ENCODE measurements around the gene KCNMA1. TPM values are rescaled to one million over a fixed set of nuclear protein-coding genes. Genes with fewer than 3 reads are reported as not detected.

Gene KCNMA1
- total RNA-seq, 1 donor from 2014 or later, result 0.17 TPM

DNA sequence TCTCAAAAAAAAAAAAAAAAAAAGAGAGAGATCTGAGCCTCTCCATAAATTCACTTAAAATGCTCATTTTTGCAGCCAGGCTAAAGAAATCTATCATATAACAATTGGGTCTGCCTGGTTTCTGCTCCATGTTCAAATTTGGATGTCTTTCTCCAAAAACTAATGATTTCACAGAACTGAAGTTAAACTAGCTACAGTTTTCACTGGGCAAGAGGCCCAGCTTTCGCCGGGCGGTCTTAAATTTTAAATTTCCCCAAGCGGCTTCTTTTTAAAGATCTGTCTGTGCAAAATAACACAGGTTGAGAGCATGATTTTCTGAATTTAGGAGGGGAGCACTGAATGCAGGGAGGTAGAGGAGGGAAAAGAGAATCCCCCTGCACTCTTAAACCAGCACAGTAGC lies 603.4 kb downstream of the KCNMA1 start:
- intact Hi-C loops (cut with micrococcal nuclease), result no loop called here

DNA sequence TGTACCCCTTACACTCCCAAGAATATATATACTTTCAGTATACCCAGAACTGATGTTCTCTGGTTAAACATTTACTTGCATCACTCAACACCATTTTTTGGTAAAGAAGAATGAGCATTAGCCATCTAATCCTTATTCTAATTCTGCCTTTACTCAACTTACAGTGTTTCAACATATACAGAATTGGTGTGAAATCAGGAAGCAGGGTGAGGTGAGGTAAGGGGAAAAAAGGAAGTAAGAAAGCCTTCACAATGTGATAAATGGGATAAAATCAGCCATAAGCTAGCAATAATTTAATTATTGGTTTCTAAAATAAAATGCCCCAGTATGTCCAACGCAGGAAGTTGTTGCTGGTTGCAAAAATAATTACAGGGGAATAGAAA lies 605.4 kb downstream of the KCNMA1 start:
- intact Hi-C loops (cut with micrococcal nuclease), result no loop called here

DNA sequence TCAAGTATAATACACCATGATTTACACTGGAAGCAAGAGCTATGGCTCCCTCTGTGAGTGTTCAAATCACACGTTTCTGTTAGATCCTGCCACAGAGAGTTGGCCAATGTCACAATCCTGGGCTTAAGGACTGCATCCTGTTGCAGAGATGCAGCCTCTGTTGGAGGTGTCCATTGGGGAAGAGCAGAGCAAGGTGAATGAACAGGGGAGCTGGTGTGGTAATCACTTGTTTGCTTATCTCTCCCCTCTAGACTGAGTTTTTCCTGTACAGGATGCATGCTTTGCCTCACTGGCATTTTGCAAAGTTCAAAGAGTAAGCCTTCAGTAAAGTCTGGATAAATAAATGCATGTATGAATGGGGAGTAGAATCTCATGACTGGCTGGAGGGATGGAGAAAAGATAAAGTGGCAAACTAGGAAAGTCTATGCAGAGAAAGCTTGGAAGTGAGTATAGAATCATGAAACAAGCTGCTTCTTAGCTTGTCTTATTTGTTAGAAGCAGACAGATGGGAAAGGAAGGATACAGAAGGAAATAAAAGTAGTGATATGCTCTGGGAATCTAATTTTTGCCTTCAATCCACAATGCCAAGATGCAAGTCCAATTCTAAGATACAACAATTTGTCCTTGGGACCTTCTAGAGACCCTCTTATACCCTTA lies 605.9 kb downstream of the KCNMA1 start:
- intact Hi-C loops (cut with micrococcal nuclease), result no loop called here

DNA sequence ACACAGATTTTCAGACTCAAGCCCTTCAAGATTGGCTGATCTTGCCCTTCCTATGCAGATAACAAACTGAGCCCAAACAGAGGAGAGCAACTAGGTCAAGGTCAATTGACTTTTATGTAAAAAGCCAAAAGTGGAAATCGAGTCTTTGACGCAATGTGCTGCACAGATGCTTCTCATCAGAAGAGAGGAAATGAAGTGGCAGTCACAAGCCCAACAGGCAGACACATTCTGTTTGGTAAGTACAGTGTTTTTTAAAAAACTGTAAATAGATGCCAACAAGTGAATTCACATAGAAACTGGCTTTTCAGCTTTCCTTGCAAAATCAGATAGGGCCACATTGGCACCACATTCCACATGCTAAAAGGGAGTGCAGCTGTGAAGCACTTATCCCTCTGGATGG lies 606.6 kb downstream of the KCNMA1 start:
- intact Hi-C loops (cut with micrococcal nuclease), result no loop called here

- intact Hi-C loops (cut with micrococcal nuclease), result no loop called here
These were observed 607.6 kb downstream of the KCNMA1 start for GRCh38 chr10:77029777-77030717.

GRCh38 chr10:77028042-77028441 lies 609.6 kb downstream of the KCNMA1 start:
- intact Hi-C loops (cut with micrococcal nuclease), result no loop called here

- intact Hi-C loops (cut with micrococcal nuclease), result no loop called here
These were observed 610.0 kb downstream of the KCNMA1 start for GRCh38 chr10:77027576-77027975.

GRCh38 chr10:77027141-77027540 lies 610.5 kb downstream of the KCNMA1 start:
- intact Hi-C loops (cut with micrococcal nuclease), result no loop called here

DNA sequence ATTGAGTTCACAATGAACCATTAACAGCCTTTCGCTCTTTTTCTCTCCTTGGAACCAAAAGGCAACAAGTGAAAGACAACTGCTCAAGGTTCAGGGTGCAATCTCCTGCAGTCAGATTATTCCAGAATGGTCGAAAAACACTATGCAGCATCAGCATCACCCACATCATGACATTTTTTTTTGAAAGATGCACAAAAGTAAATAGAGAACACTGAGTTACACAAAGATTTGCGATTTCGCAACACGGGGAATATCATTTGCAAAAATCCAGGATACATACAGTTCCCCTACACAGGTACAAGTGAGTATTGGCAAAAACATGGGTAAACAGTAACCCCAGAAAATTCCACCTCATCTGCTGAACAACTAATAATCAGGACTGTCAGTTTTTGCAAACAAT lies 611.5 kb downstream of the KCNMA1 start:
- intact Hi-C loops (cut with micrococcal nuclease), result no loop called here

- intact Hi-C loops (cut with micrococcal nuclease), result no loop called here
These were observed 613.1 kb downstream of the KCNMA1 start for GRCh38 chr10:77024461-77024860.

DNA sequence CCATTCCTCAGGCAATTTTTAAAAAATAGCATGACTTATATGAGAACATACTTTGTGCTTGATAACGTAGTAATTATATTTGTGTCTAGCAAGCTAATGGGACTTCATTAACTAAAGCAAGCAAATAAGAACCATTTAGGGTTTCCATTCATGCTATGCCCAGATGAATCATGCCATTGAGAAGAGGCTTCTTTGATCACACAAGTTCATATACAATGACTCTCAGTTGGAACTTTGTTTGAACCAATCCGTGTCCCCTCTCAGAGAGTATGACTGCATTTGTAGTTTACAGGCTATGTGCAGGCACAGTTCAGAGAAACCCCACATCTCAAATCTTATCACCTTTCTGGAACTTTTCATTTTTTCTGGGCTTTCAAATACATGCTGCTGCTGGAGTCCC lies 614.2 kb downstream of the KCNMA1 start:
- intact Hi-C loops (cut with micrococcal nuclease), result no loop called here

GRCh38 chr10:77022671-77023070 lies 614.9 kb downstream of the KCNMA1 start:
- intact Hi-C loops (cut with micrococcal nuclease), result no loop called here

- intact Hi-C loops (cut with micrococcal nuclease), result no loop called here
These were observed 615.6 kb downstream of the KCNMA1 start for GRCh38 chr10:77021966-77022490.

- intact Hi-C loops (cut with micrococcal nuclease), result no loop called here
These were observed 617.1 kb downstream of the KCNMA1 start for GRCh38 chr10:77020426-77021040.

DNA sequence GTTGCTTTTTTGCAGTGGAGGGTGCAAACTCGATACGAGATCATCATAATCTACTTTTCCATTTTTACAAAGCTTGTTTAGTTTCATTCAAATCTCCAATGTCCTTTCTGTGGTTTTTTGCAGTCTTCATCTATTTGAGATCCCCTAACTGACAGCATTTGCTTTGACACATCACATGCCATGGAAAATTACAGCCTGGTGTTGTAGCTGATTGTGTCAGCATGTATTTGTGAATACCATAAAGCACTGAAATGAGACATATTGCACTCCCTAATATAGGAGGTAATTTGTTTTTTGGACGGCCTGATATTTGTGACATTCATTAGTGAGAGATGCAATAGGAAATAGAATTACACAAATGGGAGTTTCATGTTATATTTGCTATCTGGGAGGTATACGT lies 620.8 kb downstream of the KCNMA1 start:
- intact Hi-C loops (cut with micrococcal nuclease), result no loop called here

DNA sequence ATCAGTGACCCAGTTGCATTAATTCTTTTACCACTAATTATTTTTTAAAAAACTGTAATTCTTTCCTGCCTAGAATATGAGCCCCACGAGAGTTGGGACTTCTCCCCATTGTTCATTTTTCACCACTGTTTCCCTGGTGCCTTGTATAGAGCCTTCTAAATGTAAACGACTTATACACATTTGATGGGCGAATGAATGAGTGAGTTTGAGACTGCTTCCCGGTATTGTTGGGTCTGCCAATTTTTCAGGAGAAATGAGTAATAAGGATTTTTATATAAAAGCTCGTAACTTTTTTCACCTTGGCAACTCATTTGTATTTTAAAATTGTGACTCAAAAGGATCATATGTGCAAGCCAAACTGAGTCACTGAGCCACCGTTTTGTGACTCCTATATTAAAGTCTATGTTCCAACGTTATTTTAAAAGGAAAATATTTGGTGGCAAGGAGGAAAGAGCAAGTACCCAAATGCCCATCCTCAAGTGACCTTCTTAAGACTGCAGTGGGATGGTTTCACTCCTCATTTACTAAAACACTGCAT lies 621.3 kb downstream of the KCNMA1 start:
- intact Hi-C loops (cut with micrococcal nuclease), result no loop called here

GRCh38 chr10:77015360-77015759 lies 622.2 kb downstream of the KCNMA1 start:
- intact Hi-C loops (cut with micrococcal nuclease), result no loop called here

DNA sequence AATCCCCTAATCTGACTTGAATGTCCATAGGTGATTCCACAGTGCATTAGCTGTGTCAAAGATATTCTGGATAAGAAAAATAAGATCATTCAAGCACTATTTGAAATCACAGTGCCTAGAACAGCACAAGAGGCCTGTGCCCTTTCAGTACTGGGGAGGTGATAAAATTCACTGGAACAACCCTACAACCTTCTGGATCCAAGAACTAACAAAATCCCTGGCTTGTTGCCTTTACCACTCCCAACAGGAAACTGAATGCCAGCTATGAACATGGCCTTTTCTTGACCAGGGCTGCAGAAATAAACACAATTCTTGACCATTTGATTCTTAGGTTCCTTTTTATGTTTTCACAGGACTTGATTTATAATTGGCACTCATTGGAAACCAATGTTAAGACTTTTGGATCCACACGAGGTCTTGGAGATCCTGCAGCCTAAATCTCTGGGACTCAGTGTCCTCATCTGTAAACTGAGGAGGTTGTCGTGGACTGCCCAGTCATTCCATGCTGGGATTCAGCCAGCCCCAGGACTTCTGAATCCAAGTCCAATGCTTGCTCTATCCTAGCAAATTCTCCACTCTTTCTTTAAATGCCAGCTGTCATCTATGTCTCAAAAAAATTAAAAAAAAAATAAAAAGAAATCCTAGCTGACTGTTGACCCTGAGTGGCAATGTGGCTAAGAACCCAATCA lies 624.7 kb downstream of the KCNMA1 start:
- intact Hi-C loops (cut with micrococcal nuclease), result no loop called here

DNA sequence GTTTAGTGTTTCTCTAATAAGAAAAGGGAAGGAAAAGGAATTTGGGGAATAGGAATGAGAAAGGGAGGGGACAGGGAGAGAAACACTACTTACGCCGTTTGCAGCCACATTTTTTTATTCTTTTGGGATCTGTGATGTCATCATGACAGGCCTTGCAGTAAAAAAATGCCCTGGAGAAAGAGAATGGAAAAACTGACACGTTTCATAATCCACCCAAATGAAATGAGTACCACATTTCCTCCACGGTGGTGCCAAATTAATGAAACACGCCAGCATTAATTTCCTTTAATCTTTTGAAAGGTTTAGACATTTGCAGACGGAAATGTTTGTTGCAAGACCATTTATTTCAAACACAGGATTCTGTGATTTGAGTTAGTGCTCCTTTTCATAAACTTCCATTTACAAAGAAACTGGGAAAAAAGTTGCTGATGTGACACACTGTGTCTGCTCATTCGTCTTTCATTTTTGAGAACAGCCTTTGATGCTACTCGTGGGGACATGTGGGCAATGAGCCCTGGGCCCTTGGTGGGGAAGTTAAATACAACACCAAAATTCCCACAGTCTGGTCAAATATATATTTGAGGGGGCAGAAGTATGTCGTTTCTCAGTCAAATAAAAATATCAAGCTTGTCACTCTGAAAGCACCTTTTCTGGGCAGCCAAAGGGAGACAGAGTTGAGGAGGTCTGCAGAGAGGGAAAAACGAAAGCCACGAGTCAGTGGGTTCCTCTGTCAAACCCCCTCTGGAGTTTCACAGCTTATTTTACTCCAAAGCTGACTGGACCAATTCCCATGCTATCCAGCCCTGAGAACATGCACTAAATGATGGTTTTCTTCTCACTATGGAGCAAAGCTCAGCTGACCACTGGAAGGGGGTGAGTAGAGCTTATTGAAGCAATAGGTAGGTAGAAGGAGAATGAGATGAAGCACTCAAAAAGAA lies 625.5 kb downstream of the KCNMA1 start:
- intact Hi-C loops (cut with micrococcal nuclease), result no loop called here

DNA sequence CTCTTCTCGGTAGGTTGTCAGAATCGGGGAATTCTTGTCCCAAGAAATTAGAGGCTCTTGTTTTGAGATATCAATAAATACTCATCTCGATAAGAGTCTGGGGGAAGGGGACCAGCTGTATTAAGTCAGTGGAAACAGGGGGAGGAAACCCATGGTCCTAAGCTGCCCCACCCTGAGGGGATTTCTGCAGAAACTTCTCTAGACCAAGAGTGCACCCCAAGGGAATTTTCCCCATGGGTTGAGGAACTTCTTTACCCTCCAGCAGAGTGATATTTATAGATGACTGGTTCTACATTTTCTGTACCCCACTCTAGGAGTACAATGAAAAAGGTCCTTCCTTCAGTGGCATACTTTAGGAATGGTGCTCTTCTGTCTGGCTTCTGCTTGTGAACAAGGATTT lies 627.2 kb downstream of the KCNMA1 start:
- intact Hi-C loops (cut with micrococcal nuclease), result no loop called here

Measured in T-helper 1 cell treated with Interleukin-12 subunit alpha and Interleukin-12 subunit beta and Interleukin-4 antibody, amounts not matched to agents 30 ng/mL and 1 ng/mL, for 36 hours (primary cell).